AG09309 (cell line): ENCODE results near the gene INPP5A.
A peak's percentile ranks its signal among the peaks of the same experiment; 100 is the strongest.

Experiments used
- DNase-seq: peaks from one replicate; pipeline ENCODE4 v3.0.0-alpha.2; 2010; ENCODE audit warnings: low read depth
- H3K4me3 ChIP-seq: 2 replicates; pipeline ENCODE4 v1.5.1; 2011; ENCODE audit warnings: mild to moderate bottlenecking, low read depth, low read length, moderate library complexity; ENCODE audit not compliant: control insufficient read depth
- CTCF ChIP-seq: IDR thresholded peaks from 2 replicates; pipeline ENCODE4 v1.5.1; 2011; ENCODE audit warnings: mild to moderate bottlenecking, low read depth, low read length, inconsistent platforms; ENCODE audit not compliant: insufficient read depth, control insufficient read depth; ENCODE audit errors: missing control alignments

Gene INPP5A

GRCh38 chr10:132520177-132520811 is 17.3 kb upstream of the INPP5A start:
- TF ChIP-seq CTCF = no peak
- H3K4me3 ChIP-seq = no peak overlapping the region
- peak; percentile 74 for DNase-seq

GRCh38 chr10:132521041-132521465 is 16.5 kb upstream of the INPP5A start:
- H3K4me3 ChIP-seq = no peak overlapping the region
- no peak for TF ChIP-seq CTCF
- DNase-seq = no peak

GRCh38 chr10:132521466-132522102 is 16.0 kb upstream of the INPP5A start:
- no peak overlapping the region for H3K4me3 ChIP-seq
- no peak for DNase-seq
- no peak for TF ChIP-seq CTCF

- no peak for DNase-seq
- TF ChIP-seq CTCF = no peak
- H3K4me3 ChIP-seq = no peak overlapping the region
These were observed 14.8 kb upstream of the INPP5A start for GRCh38 chr10:132522521-132523411.

- TF ChIP-seq CTCF = no peak
- H3K4me3 ChIP-seq = no peak overlapping the region
- no peak for DNase-seq
These were observed 13.8 kb upstream of the INPP5A start for GRCh38 chr10:132523561-132524442.

- no peak for TF ChIP-seq CTCF
- H3K4me3 ChIP-seq = no peak overlapping the region
- DNase-seq = no peak
These were observed 12.9 kb upstream of the INPP5A start for GRCh38 chr10:132524443-132525285.
